ENCODE results near the gene SLC25A41.

The SLC25A41 gene

GRCh38 chr19:6424939-6425731 is 8.4 kb downstream of the SLC25A41 start:
- Histone ChIP-seq H3K4me3 (ENCODE audit: low read length) (0 out of 2 replicates have a peak overlapping the region, but pooled peaks have one; percentile 35), H3K36me3 (ENCODE audit: insufficient read depth, low read depth, low read length) (peaks cover 32% of the 10 kb centered on the region), H3K9ac (ENCODE audit: low read depth, low read length) (peak overlapping the region; percentile 44; the same call in 1 of the 2 replicates), H3K4me1 (ENCODE audit: insufficient read depth, low read length) (0 out of 2 replicates have a peak, but pooled peaks cover 2% of the 10 kb centered on the region), H3K27ac (ENCODE audit: low read length) (no peak overlapping the region), H3K27me3 (ENCODE audit: insufficient read depth, low read length) (peaks cover 11% of the 10 kb centered on the region), H3K9me3 (ENCODE audit: insufficient read depth, low read depth, low read length) (peaks cover 6% of the 10 kb centered on the region; the same call in 1 of the 2 replicates)

- Histone ChIP-seq H3K4me3 (ENCODE audit: low read length) (peak within 1 kb of the TSS; percentile 100), H3K9ac (ENCODE audit: low read depth, low read length) (peak within 1 kb of the TSS; percentile 95), H3K4me1 (ENCODE audit: insufficient read depth, low read length) (0 out of 2 replicates have a peak, but pooled peaks cover 2% of the 10 kb centered on the region), H3K27ac (ENCODE audit: low read length) (peak within 1 kb of the TSS; percentile 1), H3K9me3 (ENCODE audit: insufficient read depth, low read depth, low read length) (peaks cover 6% of the 10 kb centered on the region; the same call in 1 of the 2 replicates), H3K36me3 (ENCODE audit: insufficient read depth, low read depth, low read length) (peaks cover 40% of the 10 kb centered on the region), H3K27me3 (ENCODE audit: insufficient read depth, low read length) (peaks cover 3% of the 10 kb centered on the region)
These were observed 9.2 kb downstream of the SLC25A41 start, which contains the start of gene KHSRP for GRCh38 chr19:6424195-6424938. Gene KHSRP, minus strand, starts transcription at chr19:6424811. Its CDS starts 110 bp downstream, at chr19:6424701.

- peak overlapping the region; percentile 100 for H3K4me3 ChIP-seq (ENCODE audit: low read length)
- peak overlapping the region; percentile 1 for H3K27ac ChIP-seq (ENCODE audit: low read length)
- no peaks in the 10 kb centered on the region for H3K27me3 ChIP-seq (ENCODE audit: insufficient read depth, low read length)
- peaks cover 47% of the 10 kb centered on the region for H3K36me3 ChIP-seq (ENCODE audit: insufficient read depth, low read depth, low read length)
- H3K9ac ChIP-seq (ENCODE audit: low read depth, low read length), result peak overlapping the region; percentile 95
- peaks cover 6% of the 10 kb centered on the region; the same call in 1 of the 2 replicates for H3K9me3 ChIP-seq (ENCODE audit: insufficient read depth, low read depth, low read length)
- H3K4me1 ChIP-seq (ENCODE audit: insufficient read depth, low read length), result 0 out of 2 replicates have a peak, but pooled peaks cover 2% of the 10 kb centered on the region
These were observed 9.9 kb downstream of the SLC25A41 start for GRCh38 chr19:6423499-6424194.

- Histone ChIP-seq H3K4me1 (ENCODE audit: insufficient read depth, low read length) (0 out of 2 replicates have a peak, but pooled peaks cover 2% of the 10 kb centered on the region), H3K36me3 (ENCODE audit: insufficient read depth, low read depth, low read length) (peaks cover 70% of the 10 kb centered on the region), H3K9ac (ENCODE audit: low read depth, low read length) (no peak overlapping the region), H3K27ac (ENCODE audit: low read length) (no peak overlapping the region), H3K9me3 (ENCODE audit: insufficient read depth, low read depth, low read length) (peaks cover 6% of the 10 kb centered on the region; the same call in 1 of the 2 replicates), H3K27me3 (ENCODE audit: insufficient read depth, low read length) (no peaks in the 10 kb centered on the region), H3K4me3 (ENCODE audit: low read length) (no peak overlapping the region)
These were observed 12.2 kb downstream of the SLC25A41 start for GRCh38 chr19:6421075-6422014.

GRCh38 chr19:6418562-6418932 is 15.0 kb downstream of the SLC25A41 start:
- no peaks in the 10 kb centered on the region for H3K9me3 ChIP-seq (ENCODE audit: insufficient read depth, low read depth, low read length)
- no peak overlapping the region for H3K4me3 ChIP-seq (ENCODE audit: low read length)
- 0 out of 2 replicates have a peak, but pooled peaks cover 2% of the 10 kb centered on the region for H3K4me1 ChIP-seq (ENCODE audit: insufficient read depth, low read length)
- H3K36me3 ChIP-seq (ENCODE audit: insufficient read depth, low read depth, low read length), result peaks cover 94% of the 10 kb centered on the region
- no peak overlapping the region for H3K27ac ChIP-seq (ENCODE audit: low read length)
- H3K9ac ChIP-seq (ENCODE audit: low read depth, low read length), result no peak overlapping the region
- no peaks in the 10 kb centered on the region for H3K27me3 ChIP-seq (ENCODE audit: insufficient read depth, low read length)

GRCh38 chr19:6417713-6418561 is 15.6 kb downstream of the SLC25A41 start:
- Histone ChIP-seq H3K36me3 (ENCODE audit: insufficient read depth, low read depth, low read length) (peaks cover 94% of the 10 kb centered on the region), H3K4me1 (ENCODE audit: insufficient read depth, low read length) (0 out of 2 replicates have a peak, but pooled peaks cover 2% of the 10 kb centered on the region), H3K27ac (ENCODE audit: low read length) (no peak overlapping the region), H3K4me3 (ENCODE audit: low read length) (no peak overlapping the region), H3K27me3 (ENCODE audit: insufficient read depth, low read length) (no peaks in the 10 kb centered on the region), H3K9ac (ENCODE audit: low read depth, low read length) (no peak overlapping the region), H3K9me3 (ENCODE audit: insufficient read depth, low read depth, low read length) (no peaks in the 10 kb centered on the region)

- Histone ChIP-seq H3K4me3 (ENCODE audit: low read length) (no peak overlapping the region), H3K27ac (ENCODE audit: low read length) (no peak overlapping the region), H3K9me3 (ENCODE audit: insufficient read depth, low read depth, low read length) (no peaks in the 10 kb centered on the region), H3K36me3 (ENCODE audit: insufficient read depth, low read depth, low read length) (peaks cover 83% of the 10 kb centered on the region), H3K27me3 (ENCODE audit: insufficient read depth, low read length) (no peaks in the 10 kb centered on the region), H3K4me1 (ENCODE audit: insufficient read depth, low read length) (no peaks in the 10 kb centered on the region), H3K9ac (ENCODE audit: low read depth, low read length) (no peak overlapping the region)
These were observed 16.7 kb downstream of the SLC25A41 start for GRCh38 chr19:6416658-6417405.

GRCh38 chr19:6415591-6416190 is 17.9 kb downstream of the SLC25A41 start:
- Histone ChIP-seq H3K27me3 (ENCODE audit: insufficient read depth, low read length) (no peaks in the 10 kb centered on the region), H3K36me3 (ENCODE audit: insufficient read depth, low read depth, low read length) (peaks cover 72% of the 10 kb centered on the region), H3K9me3 (ENCODE audit: insufficient read depth, low read depth, low read length) (no peaks in the 10 kb centered on the region), H3K4me1 (ENCODE audit: insufficient read depth, low read length) (no peaks in the 10 kb centered on the region), H3K27ac (ENCODE audit: low read length) (no peak overlapping the region), H3K9ac (ENCODE audit: low read depth, low read length) (no peak overlapping the region), H3K4me3 (ENCODE audit: low read length) (no peak overlapping the region)

GRCh38 chr19:6414793-6415590 is 18.6 kb downstream of the SLC25A41 start:
- no peak overlapping the region for H3K4me3 ChIP-seq (ENCODE audit: low read length)
- H3K9me3 ChIP-seq (ENCODE audit: insufficient read depth, low read depth, low read length), result no peaks in the 10 kb centered on the region
- peaks cover 65% of the 10 kb centered on the region for H3K36me3 ChIP-seq (ENCODE audit: insufficient read depth, low read depth, low read length)
- no peaks in the 10 kb centered on the region for H3K27me3 ChIP-seq (ENCODE audit: insufficient read depth, low read length)
- no peaks in the 10 kb centered on the region for H3K4me1 ChIP-seq (ENCODE audit: insufficient read depth, low read length)
- H3K27ac ChIP-seq (ENCODE audit: low read length), result no peak overlapping the region
- H3K9ac ChIP-seq (ENCODE audit: low read depth, low read length), result no peak overlapping the region

Data from iPS-20b (cell line).